Fibroblast of skin of scalp (primary cell): ENCODE results near the gene PHF21B.

ENCODE experiments used
- DNase-seq: peaks from one replicate; pipeline ENCODE4 v3.0.0-alpha.2; 2013

PHF21B gene

GRCh38 chr22:44956840-44957767 is 52.7 kb downstream of the PHF21B start:
- no peak for DNase-seq

DNA sequence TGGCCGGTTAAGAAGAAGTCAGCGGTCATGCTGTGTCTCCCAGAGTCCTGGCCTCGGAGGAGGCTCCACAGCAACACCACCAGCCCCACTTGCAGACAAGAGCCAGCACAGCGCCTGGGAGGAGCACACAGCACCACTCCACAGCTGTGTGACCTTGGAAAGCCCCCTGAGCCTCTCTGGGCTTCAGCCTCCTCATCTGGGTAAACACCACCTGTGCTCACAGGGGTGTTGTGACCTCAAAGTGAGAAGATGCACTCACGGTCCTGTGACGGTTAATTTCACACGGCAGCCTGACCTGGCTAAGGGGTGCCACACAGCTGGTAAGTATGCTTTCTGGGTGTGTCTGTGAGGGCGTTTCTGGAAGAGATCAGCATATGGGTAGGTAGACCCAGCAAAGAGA is 54.7 kb downstream of the PHF21B start:
- no peak for DNase-seq

DNA sequence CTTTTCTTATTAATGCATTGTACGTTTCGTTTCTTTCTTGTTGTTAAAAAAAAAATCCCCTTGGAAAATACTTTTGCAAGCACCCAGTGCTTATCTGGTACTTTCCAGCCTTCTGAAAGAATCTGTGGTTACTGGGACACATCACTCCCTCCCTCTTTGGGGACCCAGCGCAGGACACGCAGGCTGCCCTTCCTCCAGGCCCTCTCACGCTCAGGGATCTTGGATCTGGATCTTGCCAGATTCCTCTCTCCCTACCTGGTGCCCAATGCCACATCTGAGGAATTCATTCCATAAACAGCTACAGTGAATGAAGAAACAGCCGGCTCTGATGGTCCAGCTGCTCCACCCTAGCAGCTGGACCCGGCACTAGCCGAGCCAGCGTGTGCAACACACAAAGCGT is 55.7 kb downstream of the PHF21B start:
- no peak for DNase-seq

- DNase-seq: no peak
Observed at GRCh38 chr22:44952863-44953746, 56.7 kb downstream of the PHF21B start.

DNA sequence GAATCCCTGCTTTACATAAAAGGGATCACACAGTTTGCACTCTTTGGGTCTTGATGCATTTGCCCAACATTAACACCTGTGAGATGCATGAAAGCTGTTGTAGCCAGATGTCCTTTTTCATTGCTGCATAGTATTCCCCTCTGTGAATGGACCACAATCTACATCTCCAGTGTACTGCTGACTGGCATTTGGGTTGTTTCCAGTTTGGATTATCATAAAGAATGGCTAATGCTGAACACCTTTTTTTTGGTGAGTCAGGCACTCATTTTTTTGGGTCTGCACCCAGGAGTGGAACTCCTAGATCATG is 58.3 kb downstream of the PHF21B start:
- no peak for DNase-seq

DNA sequence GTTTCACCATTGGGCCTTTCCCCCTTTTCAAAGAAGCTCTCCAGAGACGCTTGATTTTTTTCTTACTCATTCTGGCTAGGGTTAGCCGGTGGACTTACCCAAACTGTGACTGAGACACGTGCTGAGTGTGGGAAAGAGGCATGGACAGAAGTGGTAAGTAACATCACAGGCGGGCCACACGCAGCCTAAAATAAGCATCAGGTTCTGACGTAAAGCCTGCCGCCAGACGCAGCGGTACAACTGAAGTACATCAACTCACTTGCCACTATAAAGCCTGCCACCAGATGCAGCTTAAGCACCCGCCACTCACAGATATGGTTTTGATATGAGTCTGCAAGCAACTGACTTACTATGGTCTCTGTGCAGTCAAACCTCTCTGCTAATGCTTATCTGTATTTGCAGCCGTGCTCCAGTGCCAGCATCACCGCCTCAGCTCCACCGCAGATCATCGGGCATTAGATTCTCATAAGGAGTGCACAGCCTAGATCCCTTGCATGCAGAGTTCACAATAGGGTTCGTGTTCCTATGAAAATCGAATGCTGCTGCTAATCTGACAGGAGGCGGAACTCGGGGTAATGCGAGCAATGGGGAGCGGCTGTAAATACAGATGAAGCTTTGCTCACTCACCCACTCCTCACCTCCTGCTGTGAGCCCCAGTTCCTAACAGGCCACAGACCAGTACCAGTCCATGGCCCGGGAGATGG is 58.8 kb downstream of the PHF21B start:
- DNase-seq: no peak

GRCh38 chr22:44947846-44948245 is 62.0 kb downstream of the PHF21B start:
- DNase-seq: no peak

- DNase-seq: no peak
Observed at GRCh38 chr22:44947049-44947448, 62.8 kb downstream of the PHF21B start.

DNA sequence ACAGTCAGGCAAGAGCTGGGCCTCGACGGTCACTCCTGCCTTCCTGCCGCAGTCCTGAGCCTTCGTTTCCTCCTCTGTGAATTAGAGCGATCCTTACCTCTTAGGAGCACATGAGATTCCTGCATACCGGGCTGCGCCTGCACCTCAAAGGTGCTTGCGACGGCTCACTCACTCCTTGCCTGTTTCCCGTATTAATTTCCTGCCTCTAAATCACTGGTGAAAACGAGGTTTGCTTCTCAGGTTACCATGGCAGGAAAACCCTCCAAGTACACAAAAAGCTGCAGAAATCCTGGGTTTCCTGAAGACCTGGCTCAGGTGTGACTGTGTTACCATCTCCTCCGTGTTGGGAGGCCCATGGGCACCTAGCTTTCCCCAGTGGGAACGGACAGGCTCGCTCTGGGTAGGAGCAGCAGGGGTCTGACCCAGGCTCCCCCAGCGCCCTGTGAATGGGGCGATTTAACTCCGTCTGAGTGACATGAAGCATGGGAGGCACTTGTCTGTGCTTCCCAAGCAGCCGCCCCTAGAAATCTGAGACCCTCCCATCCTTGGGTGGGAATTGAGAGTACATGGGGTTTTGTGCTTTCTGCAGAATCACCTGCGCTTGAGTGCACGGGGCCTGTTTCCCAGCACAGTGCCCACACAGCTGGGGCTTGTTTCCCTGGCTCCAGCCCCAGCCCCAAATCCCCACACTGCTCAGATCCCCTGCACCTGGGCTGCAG is 64.8 kb downstream of the PHF21B start:
- DNase-seq: no peak

- DNase-seq: no peak
Observed at GRCh38 chr22:44943701-44944324, 66.0 kb downstream of the PHF21B start.

DNA sequence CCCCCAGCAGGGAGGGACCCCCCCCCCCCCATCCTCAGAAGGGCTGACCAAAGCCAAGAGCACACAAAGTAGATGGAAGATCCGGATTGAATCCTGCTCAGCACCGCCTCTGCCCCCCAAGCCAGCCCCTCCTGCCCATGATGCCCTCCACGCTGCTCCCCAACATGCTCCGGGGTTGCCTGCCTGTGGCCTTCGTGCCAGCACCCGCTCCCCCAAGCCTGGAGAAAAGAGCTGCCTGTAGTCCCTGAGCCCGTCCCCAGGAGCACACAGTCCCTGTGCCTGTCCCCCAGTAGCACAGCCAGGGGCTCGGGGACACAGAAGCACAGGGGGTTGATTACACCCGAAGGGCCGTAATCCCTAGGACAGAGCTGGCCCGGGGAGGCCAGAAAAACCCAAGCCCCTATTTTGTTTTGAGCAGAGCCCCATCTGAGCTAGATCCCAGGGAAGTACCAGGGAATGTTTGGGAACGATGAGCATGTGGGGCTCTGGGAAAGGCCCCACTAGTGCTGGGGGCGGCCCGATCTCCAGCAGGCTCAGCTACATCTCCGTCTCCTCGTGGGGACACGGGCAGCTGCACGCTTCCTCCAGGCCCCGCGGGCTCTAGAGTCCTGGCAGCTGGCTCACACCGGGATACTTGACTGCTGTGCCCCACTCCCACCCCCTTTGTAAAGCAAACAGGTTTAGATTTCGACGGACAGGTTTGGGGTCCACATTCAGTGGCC is 66.7 kb downstream of the PHF21B start:
- DNase-seq: no peak

GRCh38 chr22:44942056-44942455 is 67.7 kb downstream of the PHF21B start:
- no peak for DNase-seq

DNA sequence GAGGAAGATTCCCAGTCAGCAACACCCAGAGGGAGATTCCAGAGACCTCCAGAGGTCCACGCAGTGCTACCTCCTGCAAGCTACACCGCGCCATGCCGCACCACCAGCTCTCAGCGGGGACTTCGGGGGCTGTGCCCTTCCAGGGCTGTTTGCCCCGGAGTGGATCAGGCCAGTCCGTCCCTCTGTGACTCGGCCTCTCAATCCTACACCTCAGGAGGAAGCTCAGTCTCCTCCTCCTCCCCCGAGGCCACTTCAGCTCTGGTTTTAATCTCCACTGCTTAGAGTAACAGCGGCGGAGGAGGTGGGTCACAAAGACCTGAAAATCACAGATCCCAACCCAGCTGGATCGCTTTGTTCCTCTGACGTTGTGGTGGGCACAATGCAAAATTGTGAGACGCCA is 68.6 kb downstream of the PHF21B start:
- no peak for DNase-seq

- no peak for DNase-seq
Observed at GRCh38 chr22:44940130-44940529, 69.7 kb downstream of the PHF21B start.

DNA sequence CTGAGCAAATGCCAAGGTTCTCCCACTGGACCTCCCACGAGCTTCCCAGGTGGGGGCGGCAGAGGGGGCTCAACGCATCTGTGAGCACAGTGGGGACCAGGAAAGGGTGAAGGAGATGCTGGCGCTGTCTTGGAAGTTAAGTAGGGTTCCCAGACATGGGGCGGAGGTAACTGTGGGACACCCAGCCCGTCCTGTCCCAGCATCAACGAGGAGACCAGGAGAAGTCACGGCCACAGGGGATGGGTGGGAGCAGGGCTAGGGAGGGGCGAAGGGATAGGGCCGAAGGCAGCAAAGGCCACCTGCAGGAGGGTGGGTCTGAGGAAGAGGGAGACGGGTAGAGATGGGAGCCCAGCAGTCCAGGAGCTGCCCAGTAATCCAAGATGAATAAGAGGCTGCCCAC is 70.4 kb downstream of the PHF21B start:
- no peak for DNase-seq

DNA sequence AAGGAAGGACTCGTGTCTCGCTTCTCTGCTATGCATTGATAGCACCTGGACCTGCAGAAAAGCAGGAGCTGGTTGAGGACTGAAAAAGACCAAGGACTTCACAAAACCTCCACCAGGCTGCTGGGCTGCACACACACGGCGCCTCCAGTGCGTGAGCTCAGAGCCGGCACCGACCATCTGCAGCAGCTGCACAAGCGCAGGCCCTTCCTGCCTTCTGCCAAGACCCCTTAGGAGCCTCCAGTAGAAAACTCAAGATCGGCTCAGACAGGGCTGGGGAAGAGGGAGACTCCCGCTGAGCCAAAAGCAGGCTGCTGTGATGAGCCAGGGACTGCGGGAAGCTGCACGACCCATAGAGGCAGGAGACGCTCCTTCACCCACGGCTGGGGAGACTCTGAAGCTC is 70.9 kb downstream of the PHF21B start:
- DNase-seq: no peak

GRCh38 chr22:44937216-44937615 is 72.6 kb downstream of the PHF21B start:
- no peak for DNase-seq

- no peak for DNase-seq
Observed at GRCh38 chr22:44936201-44936600, 73.6 kb downstream of the PHF21B start.

GRCh38 chr22:44935724-44936123 is 74.1 kb downstream of the PHF21B start:
- no peak for DNase-seq

DNA sequence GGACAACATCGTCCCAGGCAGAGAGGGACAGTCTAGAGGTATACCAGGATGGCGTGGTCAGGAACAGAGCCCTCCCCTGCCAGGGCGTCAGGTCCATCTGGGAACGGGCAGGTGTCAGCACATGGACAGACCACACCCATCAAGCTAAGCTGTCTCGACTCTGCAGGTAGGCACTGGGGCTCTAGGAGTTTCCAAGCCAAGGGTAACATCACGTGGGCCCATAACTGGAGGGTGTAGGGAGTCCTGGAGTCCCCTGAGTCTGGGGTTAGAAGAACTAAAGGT is 75.4 kb downstream of the PHF21B start:
- no peak for DNase-seq

DNA sequence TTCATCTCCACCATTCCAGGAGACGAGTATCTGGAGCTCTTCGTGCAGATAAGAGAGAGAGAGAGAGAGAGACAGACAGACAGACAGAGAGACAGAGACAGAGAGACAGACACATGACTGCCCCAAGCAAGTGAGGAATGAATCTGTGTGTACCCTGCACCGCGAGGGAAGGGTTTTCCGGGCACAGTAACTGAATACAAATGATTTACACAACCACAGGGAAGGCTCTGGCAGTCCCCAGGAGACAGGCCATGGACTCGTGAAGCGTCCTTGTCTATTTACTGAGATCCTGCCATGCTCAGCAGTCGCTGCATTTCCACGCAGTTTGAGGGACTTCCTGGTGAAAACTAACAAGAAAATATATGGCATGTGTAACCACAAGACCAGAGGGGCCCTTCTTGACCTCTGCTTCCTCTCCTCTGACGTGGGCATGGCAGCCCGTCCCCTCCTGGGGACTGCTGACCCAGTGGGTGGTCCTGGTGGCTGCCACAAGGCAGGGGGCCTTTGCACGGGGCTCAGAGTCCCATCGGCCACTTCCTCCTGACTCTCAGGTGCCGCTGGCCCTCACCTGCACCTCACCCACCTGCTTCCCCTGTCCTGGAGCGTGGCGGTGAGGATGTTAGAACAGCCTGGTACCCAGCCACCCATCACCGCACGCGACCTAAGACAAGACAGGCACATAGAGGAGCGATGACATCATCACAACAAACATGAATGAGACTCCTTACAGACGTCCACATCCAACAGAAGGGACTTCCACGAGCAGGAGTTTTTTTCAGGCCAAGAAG is 75.9 kb downstream of the PHF21B start:
- no peak for DNase-seq
